ENCODE measurements around the gene PTMS.

- no peak for TF ChIP-seq CTCF (IDR thresholded peaks at IDR 0.05)
- TF ChIP-seq EP300 (IDR thresholded peaks at IDR 0.05): no peak
- no peak for TF ChIP-seq POLR2AphosphoS5 (IDR thresholded peaks at IDR 0.05)
- TF ChIP-seq POLR2A (IDR thresholded peaks at IDR 0.05): no peak
These were observed 31.4 kb upstream of the PTMS start for GRCh38 chr12:6734506-6735387.
